HuH-7 (cell line): ENCODE measurements around the gene GPSM1.

Source experiments
- DNase-seq: peaks from one replicate; pipeline ENCODE4 v3.0.0; 2011; ENCODE audit warnings: low spot score

The GPSM1 gene

DNA sequence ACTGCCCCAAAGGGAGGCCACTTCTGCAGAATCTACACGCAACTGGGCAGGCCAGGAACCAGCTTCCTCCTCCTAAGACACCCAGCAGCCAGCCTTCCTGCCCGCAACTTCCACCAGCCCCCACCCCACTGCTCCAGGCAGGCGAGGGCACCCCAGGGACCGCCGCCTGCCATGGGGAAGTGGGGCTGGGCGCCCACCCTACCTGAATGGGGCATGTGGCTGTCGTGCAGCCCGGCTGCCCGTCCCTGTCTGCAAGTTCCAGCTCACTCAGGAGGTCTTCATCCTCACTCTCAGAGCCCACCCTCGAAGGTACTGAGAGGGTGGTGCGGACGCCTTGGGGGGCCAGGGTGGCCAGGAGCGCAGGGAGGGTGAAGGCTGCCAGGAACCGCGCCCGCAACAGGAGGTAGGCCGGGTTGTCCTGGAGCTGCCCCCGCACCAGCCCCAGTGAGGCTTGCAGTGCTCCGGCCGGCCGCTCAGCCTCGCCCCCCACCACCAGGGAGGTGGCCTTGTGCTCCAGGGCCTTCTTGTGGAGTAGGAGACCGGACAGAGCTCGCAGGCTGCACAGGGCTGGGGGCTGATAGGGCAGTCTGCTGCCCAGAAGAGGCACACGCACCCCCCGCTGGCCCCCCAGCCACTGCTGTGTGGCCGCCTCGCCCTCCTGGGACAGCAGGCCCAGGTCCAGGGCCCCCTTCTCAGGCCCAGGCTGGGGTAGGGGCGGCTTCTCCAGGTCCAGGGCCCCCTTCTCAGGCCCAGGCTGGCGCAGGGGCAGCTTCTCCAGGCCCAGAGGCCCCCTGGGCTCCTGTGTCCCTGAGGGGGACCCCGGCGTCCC, 50.2 kb downstream of the GPSM1 start:
- DNase-seq = no peak

DNA sequence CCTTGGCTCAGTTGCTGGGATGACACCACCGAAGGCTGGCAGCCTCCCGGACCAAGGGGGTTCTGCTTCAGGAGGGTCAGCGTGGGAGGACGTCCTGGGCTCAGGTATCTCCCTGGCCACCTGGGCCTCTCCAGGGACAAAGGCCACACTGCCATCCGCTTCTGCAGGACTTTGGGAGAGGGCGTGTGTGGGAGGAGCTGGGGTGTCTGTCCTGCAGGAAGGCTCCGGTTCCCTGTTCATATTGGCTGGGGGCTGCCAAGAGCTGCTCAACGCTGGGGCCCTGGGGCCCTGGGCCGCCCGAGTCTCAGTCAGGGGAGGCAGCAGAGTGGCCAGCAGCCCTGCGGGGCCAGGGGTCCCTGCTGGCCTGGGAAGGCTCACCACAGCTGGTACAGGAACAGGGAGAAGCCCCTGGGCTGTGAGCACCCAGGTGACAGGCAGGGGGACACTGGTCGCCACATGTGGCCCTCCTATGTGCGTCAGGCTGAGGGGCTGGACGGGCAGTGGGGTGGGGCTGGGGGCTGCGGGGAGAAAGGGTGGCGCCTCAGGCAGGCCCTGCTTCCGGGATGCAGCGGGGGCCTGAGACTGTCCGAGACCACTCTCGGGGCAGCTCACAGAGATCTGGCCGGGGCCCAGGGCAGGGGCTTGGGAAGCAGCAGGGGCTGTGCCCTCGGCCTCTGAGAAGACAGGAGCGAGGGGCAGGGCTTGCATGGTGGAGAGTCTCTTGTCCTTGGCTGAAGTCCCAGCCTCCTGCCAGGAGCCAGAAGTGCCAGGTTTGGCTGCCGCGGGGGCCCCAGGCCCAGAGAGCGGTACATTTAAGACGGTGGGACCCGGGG, 51.0 kb downstream of the GPSM1 start:
- DNase-seq = no peak

DNA sequence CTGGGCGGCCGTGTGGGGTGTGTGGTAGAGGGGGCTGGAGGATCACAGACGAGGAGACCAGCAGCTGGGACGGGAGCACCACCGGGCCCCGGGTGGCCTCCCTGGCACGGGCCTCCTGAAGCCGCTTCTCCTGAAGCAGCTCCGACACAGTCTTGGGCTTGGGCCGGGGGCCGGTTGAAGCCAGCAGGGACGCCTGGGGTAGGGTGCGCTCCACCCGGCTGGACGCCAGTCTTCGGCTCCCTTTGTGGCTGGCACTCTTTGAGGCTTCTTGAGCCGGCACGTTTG, 51.6 kb downstream of the GPSM1 start:
- DNase-seq = no peak

DNA sequence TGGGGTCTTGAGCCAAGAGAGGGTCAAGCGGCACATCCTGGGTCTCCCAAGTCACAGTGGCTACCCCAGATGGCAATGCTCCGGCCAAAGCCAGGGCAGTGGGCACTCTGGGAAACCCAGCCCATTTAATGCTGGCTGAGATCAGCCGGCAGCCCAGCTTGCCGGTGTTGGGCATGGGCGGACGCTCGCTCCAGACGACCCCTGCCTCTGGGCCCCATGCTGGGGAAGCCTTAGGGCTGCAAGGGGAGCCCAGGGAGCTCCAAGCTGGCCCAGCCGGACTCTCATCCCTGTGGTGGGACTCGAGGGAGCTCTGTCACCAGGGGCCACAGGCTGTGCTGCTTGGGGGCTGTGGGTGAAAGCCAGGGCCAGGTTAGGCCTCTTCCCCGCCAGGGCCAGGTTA, 52.1 kb downstream of the GPSM1 start:
- DNase-seq = no peak

DNA sequence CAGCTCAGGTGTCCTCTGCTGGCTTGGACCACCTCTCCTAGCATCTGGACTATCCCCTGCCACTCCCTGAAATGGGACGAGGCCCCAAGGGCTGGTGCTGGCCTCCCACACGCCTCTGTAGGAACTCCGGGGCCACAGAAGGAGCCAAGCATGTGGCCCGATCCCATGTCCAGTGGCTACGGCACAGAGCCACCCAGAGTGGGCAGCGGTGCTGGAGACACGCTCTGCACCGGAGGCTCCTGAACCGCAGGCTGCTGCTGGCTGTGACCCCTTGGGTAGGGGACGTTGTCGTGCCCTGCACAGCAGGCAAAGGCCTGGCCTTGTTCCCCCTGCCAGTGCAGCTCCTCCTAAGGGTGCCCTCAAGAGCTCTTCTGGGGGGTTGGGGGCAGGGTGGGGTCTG, 52.6 kb downstream of the GPSM1 start:
- DNase-seq = no peak

DNA sequence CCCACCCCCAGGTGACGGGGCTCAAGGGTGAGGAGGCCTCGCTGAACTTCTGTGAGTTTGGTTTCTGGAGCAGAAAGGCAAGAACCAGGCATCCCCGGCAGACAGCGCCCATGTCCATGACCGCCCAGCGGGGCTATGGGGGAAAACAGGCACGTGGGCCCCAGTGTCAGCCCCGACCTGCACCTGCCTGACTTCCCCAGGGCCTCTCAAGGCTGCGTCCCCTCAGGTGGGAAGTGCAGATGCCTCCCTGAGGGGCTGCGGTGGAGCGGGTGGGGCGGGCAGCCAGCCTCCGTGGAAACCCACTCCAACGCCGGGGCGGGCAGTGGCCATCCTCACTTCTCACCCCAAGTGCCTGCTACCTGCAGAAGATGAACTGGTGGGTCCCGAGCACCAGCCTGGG, 53.0 kb downstream of the GPSM1 start:
- no peak for DNase-seq

DNA sequence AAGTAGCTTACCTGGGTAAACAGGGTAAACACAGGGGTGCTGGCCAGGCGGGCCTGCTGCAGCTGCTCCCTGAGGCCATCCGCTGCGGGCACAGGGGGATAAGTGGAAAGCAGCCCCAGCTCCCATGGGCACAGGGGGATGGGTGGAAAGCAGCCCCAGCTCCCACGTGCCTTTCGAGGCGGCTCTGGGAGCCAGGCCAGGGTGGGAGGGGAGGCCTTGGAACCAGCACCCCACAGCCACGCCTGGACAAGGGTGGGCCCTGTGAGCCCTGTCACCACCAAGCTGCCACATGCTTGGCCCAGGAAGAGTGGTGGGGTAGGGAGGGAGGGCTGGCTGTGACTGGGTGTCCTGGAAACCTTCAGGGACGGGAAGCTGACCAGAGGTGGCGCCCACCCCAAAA, 54.0 kb downstream of the GPSM1 start:
- no peak for DNase-seq

DNA sequence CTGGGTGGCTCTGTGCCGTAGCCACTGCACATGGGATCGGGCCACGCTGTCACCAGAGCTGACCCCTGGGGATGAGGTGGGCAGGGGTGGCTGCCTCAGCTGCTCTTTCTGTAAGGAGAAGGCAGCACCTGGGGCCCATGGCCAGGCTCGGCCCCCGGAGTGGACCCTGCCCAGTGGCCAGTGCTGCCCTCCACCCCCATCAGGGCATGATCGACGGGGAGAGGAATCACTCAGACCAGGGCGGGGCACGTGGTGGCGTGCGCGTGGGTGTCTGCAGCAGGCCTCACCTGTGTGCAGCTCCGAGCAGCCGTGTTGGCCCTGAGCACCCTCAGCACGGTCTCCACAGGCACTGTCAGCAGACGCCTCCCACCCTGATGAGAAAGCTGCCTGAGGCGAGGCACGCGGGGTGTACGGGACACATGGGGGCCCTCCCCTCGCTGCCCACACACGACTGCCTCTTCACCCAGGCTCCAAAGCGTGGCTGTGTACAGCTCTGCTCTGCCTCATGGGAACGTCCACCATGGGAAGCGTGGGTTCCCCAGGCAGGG, 54.7 kb downstream of the GPSM1 start:
- no peak for DNase-seq

DNA sequence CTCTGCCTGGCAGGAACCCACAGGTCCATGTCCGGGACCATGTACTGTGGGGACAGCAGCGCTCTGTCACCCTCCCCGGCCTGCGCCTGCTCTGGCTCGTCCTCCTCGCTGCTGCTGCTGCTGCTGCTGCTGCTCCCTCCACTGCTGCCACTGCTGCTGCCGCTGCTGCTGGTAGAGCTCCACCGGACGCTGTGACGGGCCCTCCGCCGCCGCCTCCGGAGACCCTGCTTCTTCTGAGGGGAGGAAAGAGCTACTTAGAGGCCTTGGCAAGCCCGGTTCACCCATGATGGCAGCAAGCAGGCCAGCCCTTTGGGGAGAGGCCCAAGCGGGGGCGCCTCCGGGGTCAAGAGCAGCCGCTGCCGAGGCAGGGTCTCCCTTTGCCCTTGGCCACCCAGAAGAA, 56.1 kb downstream of the GPSM1 start:
- no peak for DNase-seq

DNA sequence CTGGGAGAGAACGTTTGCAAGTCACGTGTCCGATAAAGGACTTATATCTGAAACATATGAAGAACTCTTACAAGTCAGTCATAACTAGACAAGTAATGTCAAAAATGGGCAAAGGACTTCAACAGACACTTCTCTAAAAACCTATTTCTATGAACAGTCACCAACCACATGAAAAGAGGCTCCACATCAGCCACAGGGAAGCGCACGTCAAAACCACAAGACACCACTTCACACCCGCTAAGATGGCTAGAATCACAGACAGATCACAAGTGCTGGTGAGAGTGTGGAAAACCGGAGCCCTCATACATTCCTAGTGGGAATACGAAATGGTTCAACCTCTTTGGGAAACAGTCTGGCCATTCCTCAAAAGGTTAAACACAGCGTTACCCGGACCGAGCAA, 57.7 kb downstream of the GPSM1 start:
- no peak for DNase-seq

DNA sequence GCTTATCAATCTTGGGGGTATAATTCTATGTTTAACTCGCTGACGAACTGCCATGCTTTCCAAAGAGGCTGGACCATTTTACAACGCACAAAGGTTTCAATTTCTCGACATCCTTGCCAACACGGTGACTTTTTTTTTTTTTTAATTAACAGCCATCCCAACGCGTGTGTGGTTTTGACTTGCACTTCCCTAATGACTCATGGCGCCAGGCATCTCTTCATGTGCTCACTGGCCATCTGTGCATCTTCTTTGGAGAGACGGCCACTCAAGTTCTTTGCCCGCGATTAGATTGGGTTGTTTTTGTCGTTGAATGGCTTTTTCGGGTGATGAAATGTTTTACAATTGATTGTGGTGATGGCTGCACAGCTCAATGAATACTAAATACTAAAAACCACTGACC, 58.7 kb downstream of the GPSM1 start:
- DNase-seq = no peak

DNA sequence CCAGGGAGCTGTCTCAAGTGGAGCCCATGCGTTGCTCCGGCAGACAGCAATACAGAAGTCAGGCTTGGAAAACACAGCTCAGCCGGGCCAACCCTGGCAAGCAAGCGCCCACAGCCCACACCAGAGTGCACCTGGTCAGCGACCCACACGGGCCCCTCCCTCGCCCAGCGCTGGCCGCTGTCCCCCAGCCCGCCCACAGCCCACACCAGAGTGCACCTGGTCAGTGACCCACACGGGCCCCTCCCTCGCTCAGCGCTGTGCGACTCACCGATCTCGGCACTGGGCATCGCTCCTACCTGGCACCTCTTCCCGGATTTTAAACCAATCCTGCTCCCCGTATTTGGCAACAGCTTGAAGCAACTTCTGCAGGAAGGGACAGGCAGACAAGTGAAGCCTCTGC, 59.9 kb downstream of the GPSM1 start:
- DNase-seq = no peak

DNA sequence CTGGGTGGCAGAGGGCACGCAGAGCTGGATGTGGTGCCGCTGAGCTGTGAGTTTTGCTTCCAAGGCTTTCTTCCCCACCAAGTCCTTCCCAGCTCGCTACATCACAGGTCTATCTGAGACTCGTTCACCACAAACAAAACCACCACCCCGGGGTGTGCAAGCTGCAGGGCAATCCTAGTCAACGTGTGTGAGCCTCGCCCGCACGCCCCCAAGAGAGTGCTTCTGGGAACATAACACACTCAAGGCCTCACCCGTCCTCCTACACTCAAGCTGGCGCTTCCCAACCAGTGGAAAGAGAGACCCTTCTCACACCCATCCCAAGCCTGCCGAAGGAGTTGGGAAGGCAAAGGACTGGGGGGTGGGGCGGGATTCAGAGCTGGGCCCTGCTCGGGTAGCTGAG, 62.1 kb downstream of the GPSM1 start:
- no peak for DNase-seq

DNA sequence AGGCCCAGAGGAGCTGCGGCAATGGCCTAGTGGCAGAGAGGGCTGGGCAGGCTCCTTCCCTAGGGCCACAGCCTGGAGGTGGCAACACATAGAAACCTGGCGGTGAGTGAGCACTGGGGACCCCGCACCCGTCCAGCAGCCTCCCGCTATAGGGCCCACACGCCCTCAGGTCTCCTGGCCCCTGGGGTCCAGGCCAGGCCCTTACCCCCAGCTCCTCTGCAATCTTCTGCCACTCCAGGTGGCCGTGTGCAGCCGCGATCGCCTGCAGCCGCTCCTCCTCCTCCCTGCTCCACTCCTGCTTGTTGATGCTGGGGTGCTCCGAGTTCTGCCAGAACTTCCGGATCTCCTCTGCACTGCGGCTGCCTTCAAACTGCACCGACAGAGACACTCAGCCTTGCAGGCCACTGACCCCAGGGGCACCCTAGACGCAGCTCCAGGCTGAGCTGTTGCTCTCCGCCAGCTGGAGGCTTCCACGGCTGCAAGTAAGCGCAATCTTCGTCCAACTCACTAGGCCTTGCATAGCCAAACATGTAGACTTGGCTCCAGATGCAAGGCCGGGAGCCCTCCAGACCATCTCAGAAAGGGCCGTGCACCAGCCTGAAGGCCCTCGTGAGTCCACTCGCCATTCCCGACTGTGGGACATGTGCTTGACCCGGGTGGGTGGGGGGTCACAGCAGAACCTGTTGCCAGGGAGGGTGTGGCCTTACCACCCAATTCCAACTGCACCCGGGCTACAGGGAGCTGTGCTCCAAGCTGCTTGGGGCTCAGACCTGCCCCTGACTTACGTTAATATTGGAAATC, 64.6 kb downstream of the GPSM1 start:
- no peak for DNase-seq

DNA sequence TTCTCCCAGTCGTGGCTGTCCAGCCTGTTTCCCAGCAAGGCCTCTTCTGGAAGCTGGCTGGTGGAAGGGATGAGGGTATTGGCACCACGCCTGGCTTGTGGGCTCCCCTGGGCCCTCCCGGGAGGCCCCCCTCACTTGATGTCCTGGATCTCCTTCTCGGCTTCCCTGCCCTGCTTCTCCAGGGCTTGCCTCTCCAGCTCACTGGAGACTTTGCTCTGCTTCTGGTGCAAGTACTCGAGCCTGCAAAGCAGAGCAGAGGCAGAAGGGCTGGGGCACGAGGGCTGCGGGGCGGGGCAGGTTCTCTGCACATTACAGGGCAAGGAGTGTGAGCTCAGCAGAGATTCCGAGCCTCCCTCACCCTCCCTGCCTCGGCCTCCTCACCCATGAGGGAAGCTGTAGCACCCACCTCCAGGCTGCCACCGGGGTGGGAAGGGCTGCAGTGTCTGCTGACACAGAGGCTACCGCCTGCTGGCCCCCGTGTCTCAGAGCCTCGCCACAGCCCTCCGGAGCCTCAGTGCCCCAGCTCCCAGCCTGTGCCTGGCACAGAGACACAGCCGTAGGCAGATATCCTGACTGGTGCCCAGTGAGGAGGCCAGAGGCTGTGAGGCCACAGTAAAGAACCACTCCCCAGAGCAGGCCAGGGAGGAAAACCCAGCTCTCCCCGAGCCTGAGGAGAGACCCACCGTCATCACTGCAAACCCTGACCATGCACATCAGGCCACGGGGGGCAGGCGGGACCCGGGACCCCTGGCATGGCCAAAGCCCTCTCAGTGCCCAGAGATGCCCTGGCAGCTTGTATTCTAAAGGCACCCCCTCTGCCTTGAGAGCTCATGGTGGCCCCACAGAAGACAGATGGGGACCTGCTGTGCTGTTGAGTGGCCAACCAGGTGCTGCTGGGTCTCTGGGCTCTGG, 65.5 kb downstream of the GPSM1 start:
- no peak for DNase-seq

DNA sequence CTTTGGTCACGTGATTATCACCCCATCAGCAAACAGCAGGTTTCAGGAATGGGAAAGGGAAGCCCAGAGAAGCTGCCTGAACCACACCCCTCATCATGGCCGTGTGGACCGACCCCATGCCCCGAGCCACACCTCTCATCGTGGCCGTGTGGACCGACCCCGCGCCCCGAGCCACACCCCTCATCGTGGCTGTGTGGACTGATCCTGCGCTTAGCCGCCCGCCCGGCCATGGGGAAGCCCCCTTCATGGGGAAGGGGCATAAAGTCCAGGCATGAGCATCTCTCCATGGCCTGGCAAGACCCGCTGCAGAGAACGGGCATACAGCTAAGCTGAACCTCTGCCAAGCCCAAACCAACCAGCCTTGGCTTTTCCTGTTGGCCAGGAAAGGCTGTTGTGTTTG, 66.2 kb downstream of the GPSM1 start:
- DNase-seq = no peak

DNA sequence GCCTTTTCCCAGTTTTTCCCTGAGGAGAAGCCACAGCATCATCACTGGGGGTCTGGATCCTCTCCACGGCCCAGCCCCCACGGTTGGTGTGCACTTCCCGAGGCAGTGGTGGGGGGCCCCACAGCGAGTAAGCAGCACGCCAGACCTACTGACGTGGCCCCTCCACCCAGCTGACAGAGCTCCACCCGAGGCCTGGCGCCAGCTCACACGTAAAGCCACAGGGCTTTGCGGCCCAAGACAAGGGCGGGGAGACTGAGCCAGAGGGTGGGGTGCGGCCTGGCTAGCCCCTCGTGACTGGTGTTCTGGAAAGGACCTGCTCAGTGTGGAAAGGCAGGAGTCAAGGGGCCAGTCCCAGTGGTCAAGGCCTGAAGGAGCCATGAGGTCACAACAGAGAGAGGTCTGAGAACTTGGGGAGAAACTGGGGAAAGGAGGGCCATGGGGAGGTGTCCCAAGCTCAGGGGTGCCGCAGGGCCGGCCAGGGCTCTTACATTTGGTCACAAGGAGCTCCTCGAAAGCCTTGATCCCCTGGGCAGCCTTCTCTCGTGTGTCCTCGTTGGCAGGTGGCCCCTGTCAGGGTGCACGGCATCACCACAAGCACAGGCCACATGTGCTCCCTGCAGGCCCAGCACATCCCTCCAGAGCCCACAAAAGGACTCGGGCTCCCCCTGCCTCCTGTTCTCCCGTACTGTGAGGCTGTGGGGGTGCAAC, 67.1 kb downstream of the GPSM1 start:
- no peak for DNase-seq

DNA sequence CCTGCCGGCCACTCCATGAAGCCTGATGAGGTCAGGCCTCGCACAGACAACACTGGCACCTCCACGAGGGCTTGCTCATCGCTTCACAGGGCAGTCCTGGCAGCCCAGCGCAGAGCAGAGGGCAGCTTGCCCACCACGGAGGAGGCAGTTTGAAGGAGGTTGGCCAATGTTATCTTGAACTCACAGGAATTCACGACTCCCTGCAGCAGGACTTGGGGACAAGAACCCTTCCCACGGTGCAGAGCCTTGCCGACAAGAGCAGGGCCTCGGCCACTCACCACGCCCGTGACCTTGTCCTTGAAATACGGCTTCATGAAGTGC, 67.6 kb downstream of the GPSM1 start:
- DNase-seq = no peak

DNA sequence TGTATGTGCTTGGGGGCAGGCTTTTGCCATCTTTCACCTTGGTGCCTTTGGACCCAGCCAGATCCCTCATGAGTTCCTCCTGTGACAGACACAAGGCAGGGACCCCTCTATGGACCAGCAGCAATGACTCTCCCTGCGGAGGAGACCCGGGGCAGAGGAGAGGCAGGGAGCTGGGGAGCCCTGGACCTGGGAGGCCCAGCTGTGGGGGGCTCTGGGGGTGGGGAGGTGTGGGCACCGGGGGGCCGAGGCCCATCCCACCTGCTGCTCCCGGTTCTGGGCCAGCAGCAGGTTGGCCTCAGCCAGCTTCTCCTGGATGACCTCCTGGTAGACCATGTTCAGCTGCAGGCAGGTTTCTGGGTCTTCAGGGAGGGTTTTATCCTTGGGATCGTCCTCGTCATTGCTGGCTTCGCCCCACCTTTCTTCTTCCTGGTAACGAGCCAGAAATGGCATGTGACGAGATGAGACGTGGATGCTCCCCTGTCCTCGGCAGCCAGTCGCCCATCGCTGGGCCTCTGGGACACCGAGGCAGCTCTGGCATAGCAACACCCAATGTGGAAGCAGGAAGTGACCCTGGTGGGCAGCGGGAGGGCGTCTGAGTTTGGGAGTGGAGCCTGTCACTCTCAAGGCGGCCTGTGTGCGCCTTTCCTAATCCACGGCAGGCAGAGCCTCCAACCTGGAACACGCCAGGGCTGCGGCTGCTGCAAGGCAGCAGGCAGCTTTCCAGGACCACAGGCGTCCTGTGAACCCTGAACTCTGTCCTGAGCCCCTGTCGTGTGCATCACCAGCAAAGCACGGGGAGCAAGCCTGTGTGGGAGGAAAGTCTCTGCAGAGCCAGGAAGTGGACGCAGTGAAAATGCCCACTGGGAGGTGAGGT, 68.2 kb downstream of the GPSM1 start:
- no peak for DNase-seq

DNA sequence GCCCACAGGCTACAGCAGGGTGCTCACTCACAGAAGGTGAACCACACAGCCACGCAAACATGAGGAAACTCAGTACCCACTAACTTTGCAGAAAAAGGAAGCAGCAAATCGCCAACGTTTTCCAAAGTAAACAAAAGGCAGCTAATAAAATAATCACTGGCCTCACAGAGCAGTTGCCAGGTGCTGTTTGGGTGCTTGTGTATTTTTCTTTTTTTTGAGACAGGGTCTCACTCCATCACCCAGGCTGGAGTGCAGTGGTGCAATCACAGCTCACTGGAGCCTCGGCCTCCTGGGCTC, 68.8 kb downstream of the GPSM1 start:
- DNase-seq = no peak
